GM18951 (cell line): ENCODE data around the gene BSCL2.
A peak's percentile ranks its signal among the peaks of the same experiment; 100 is the strongest.
"Not testable (repeated sequence)": the region's sequence is repeated elsewhere in the genome, so short reads cannot be mapped to it uniquely, and the experiment has no call there.

Experiments
- POLR2A ChIP-seq: IDR thresholded peaks from 4 replicates; pipeline ENCODE4 v1.6.1; 2011; ENCODE audit warnings: mild to moderate bottlenecking; ENCODE audit not compliant: insufficient read length, insufficient read depth; ENCODE audit errors: extremely low read depth
- in situ Hi-C: fragments of 300-500 bp; cut with MboI; formaldehyde crosslinking; loops from one replicate; pipeline ENCODE4 v1.12.0; 2022; ENCODE audit warnings: low sequenced_read_pairs, mixed read lengths, inconsistent platforms; ENCODE audit not compliant: unreplicated experiment

BSCL2 gene

DNA sequence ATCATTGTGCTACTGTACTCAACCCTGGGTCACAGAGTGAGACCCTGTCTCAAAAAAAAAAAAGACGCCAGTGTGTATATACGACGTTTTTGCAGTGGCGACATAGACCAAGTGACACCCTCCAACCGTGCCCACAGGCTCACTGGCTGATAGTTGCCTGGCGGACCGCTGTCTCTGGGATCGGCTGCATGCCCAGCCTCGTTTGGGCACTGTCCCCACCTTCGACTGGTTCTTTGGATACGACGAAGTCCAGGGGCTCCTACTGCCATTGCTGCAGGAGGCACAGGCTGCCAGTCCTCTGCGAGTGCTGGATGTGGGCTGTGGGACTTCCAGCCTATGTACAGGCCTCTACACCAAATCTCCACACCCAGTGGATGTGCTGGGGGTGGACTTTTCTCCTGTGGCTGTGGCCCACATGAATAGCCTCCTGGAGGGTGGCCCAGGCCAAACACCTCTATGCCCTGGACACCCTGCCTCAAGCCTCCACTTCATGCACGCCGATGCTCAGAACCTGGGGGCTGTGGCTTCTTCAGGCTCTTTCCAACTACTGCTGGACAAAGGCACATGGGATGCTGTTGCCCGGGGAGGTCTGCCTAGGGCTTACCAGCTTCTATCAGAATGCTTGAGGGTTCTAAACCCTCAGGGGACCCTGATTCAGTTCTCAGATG, 40.8 kb downstream of the BSCL2 start:
- TF ChIP-seq POLR2A: peak; percentile 28
- in situ Hi-C loops: no loop called here

DNA sequence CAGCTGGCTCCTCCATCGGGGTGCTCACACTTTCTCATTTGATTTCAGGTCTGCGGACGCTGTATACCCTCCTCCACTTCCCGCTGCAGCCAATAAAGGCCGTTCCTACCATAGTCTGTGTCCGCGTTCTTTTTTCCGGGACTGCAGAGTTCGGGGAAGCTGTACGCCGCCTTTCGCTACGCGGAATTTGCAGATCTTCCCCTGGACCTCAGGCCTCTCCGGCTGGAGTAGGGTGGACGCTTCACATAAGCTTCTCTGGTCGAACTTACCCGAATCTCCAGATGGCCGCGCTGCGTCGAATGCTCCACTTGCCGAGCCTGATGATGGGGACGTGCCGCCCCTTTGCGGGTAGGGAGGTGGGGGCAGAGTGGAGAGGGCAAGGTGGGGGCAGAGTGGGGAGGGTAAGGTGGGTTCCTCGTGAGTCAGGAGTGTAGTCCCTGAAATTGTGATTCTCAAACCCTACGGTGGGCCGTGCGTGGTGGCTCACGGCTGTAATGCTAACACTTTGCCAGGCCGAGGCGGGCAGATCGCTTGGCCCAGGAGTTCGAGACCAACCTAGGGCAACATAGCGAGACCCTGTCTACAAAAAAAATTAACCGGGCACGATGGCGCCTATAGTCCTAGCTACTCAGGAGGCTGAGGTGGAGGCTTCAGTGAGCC, 41.5 kb downstream of the BSCL2 start:
- TF ChIP-seq POLR2A: no peak
- in situ Hi-C loops: no loop called here

GRCh38 chr11:62665075-62665598, 42.1 kb downstream of the BSCL2 start, which contains the start of the genes C11orf98 and CSKMT:
Gene C11orf98, minus strand, starts transcription at chr11:62665210. Its CDS starts 41 bp downstream, at chr11:62665169.
Gene CSKMT, plus strand, starts transcription at chr11:62665312. Its CDS starts 568 bp downstream, at chr11:62665880.
- peak; percentile 99 for TF ChIP-seq POLR2A

DNA sequence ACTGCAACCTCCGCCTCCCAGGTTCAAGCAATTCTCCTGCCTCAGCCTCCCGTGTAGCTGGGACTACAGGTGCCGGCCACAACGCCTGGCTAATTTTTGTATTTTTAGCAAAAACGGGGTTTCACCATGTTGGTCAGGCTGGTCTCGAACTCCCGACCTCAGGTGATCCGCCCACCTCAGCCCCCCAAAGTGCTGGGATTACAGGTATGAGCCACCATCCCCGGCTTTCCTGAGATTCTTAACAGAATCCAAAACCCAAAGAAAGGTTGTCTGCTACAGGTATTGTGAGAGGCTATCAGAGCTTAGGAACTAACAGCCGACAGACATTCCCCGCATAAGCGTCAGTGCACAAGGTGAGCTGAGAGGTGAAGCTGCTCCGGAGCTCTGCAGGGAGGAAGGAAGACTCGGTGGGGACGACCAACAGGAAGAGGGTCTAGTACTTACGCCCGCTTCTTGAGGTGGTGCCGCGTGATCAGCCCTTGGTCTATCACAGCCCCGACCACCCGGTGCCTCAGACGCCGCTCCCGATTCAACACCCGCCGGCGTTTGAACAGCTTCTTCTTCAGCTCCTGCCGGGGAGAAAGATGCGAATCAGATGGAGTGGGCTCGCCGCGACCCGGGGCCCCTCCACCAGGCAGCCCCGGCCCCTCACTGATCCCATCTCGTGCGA, 42.7 kb downstream of the BSCL2 start:
- in situ Hi-C loops: no loop called here
- no peak for TF ChIP-seq POLR2A

More at GRCh38 chr11:62665075-62665598, 42.1 kb downstream of the BSCL2 start, which contains the start of the genes C11orf98 and CSKMT:
- in situ Hi-C loops: no loop called here

- no peak for TF ChIP-seq POLR2A
Measured at GRCh38 chr11:62656796-62657429, 50.3 kb downstream of the BSCL2 start.

GRCh38 chr11:62654297-62654696, 52.9 kb downstream of the BSCL2 start:
- no peak for TF ChIP-seq POLR2A
- in situ Hi-C loops: no loop called here

More at GRCh38 chr11:62656796-62657429, 50.3 kb downstream of the BSCL2 start:
- in situ Hi-C loops: no loop called here

GRCh38 chr11:62652161-62653006, 54.8 kb downstream of the BSCL2 start:
- in situ Hi-C loops: no loop called here
- no peak for TF ChIP-seq POLR2A

DNA sequence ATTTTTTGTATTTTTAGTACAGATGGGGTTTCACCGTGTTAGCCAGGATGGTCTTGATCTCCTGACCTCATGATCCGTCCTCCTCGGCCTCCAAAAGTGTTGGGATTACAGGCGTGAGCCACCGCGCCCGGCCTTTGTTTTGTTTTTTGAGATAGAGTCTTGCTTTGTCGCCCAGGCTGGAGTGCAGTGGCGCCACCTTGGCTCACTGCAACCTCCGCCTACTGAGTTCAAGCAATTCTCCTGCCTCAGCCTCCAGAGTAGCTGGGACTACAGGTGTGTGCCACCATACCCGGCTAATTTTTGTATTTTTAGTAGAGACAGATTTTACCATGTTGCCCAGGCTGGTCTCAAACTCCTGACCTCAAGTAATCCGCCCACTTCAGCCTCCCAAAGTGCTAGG, 56.9 kb downstream of the BSCL2 start:
- in situ Hi-C loops: not testable (repeated sequence)

- in situ Hi-C loops: no loop called here
- no peak for TF ChIP-seq POLR2A
Measured at GRCh38 chr11:62649486-62649885, 57.7 kb downstream of the BSCL2 start.

GRCh38 chr11:62648967-62649364, 58.3 kb downstream of the BSCL2 start:
- in situ Hi-C loops: no loop called here
- no peak for TF ChIP-seq POLR2A

GRCh38 chr11:62648185-62648966, 58.8 kb downstream of the BSCL2 start:
- TF ChIP-seq POLR2A: no peak
- in situ Hi-C loops: no loop called here
